GM21825 (cell line): ENCODE results near the gene EPHA2.
"Not testable (repeated sequence)": the region's sequence is repeated elsewhere in the genome, so short reads cannot be mapped to it uniquely, and the experiment has no call there.

Experiments used
- ATAC-seq: cut with Tn5 transposase; IDR thresholded peaks from one replicate; pipeline ENCODE4 v1.9.1; 2021; ENCODE audit warnings: mild to moderate bottlenecking, moderate library complexity; ENCODE audit not compliant: unreplicated experiment

EPHA2 gene

DNA sequence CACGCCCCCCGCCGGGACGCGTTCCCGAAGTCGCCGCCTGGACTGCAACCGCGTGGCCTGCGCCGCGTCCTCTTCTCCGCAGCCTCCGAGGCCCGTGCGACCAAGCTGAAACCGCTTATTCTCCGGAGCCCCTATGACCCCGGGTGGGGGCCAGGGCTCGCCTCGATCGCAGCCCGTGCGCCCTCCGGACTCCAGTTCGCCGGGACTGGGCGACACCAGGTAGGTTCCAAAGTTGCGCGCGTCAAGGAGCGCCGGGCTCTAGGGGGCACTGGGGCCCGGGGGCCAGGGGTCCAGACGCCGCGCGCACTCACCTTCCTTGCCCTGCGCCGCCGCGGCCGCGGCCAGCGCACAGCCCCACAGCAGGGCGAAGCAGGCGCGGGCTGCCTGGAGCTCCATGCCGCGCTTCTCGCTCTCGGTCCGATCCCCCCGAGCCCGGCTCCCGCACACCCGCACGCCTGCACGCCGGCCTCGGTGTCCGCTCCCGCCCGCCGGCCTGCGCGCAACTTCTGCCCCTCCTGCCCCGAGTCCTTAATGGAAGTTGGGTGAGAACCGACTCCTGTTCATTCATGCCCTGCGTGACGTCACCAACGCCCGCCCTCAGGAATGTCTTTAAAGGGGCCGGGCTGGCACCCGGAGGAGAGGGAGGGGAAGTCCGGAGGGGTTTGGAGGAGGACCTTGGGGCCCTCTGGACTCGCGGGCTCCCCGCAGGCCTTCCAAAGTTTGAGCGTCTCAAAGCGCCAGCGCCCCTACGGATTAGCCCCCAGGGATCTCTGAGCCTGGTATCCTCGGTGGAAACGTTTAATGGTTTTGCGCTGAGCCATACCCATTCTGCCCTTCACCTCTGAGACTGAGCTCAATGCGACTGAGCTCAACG is at the start of gene EPHA2:
Gene EPHA2, minus strand, starts transcription at position 533 of the 874 bp plus-strand sequence. Its CDS starts 137 bp downstream, at position 396.
- ATAC-seq, result no peak

DNA sequence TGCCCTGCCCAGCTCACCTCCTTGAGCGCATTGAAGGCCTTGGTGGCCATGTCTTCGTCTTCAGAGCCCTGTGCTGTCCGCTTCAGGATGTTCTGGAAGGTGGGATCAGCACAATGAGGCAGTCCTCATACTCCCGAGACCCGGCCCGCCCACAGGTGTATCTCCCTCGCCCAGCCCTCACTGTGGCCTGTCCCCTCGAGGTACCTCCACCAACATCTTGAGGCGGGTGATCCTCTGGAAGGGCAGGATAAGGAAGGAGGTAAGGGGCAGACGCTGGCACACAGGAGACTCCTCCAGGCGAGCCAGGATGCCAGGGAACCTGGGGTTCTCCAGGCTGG is 49.4 kb upstream of the EPHA2 start:
- no peak for ATAC-seq

DNA sequence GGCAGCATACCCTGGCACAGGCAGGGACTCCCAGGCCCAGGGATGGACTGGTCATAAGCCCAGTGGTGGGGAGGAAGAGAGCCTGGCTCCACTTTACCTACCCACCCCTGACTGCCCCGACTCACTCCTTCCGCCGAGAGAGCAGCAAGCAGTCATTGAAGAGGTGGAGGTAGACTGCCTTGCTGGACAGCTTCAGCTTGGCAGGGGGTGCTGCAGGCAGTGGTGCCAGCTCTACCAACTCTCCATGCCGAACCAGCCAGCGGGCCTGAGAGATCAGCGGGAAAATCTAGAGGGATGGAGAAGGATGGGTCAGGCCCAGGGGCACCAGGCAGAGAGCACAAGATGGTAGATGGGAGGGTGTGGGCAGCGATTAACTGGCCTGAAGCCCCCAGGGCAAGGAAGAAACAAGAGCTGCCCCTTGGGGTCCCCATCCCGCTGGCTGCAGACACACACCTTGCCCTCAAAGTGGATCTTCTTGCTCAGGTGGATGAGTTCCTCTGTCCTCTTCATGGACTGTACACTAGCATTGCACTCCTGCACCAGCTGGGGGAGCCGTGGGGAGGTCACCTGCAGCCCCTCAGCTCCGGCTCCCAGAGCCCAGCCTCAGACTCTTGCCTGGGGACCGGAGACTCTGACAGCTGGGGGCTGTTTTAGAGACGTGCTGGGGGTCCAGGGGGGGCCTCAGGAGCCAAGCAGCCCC is 48.9 kb upstream of the EPHA2 start:
- ATAC-seq, result no peak

DNA sequence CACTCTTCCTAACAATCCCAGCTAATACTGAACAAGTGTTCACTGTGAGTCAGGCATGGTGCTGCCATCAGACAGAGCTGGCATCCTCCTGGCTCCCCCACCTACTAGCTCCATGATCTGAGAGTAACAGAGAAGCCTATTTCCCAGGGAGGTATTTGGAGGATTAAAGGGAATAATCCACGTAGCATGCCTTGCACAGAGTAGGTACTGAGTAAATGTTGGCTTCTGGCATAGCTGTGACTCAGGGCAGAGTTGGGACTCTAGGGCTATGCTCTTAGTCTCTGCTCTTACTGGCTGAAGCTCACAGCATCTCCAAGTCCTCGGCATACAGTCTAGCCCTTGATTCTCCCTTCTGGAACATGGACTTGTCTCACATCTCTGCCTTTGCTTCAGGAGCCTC is 48.3 kb upstream of the EPHA2 start:
- no peak for ATAC-seq

DNA sequence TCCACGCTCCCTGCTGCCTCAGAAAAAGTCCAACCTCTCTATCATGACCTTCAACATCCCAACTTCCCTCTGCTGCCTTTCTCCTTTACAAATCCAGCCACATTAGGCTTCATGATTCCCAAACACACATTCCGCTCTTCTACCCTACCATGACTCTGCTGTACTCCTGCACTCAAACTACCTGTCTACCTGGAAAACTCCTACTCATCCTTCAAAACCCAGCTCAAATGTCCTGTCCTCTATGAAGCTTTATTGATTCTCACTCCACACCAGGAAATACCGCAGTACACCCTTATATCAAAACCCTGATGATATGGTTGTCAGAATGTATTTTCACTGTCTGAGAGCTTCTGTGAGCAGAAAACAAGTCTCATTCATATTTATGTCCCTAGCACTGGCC is 47.7 kb upstream of the EPHA2 start:
- no peak for ATAC-seq

DNA sequence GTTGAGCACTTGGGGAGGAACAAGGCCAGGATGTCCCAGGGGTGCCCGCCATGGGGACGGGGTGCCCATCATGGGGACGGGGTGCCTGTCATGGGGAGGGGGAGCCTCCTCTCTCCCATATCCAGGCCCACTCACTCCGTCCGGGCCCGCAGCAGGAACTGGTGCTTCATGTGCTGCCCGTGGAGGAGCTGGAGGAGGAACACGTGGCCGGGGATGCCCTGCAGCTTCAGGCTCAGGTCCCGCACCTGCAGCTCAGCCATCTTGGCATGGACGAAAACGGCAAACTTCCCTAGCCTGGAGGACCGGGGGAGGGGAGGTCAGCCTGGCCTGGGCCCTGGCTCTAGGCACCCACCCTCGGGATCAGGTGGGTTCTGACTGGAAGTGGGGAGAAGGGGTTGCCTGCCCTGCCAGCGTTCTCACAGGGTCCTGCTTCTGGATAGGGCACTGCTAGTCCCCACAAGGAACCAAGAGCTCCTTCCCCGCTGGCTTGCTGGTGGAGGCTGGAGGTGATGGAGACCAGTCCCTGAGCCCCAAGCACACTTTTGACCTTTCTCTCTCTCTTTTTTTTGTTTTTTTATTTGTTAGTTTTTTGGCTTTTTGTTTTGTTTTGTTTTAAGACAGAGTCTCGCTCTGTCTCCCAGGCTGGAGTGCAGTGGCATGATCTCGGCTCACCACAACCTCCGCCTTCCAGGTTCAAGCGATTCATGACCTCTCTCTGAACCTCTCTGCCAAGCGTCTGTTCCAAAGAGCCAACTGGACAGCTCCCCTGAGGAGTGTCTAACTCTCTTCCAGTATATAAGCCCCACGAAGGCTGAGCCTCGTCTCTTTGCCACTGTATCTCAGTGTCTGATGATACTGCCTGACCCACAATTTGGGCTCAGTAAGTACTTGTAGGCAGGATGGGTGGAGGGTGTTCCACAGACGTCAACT is 46.7 kb upstream of the EPHA2 start:
- ATAC-seq, result no peak

DNA sequence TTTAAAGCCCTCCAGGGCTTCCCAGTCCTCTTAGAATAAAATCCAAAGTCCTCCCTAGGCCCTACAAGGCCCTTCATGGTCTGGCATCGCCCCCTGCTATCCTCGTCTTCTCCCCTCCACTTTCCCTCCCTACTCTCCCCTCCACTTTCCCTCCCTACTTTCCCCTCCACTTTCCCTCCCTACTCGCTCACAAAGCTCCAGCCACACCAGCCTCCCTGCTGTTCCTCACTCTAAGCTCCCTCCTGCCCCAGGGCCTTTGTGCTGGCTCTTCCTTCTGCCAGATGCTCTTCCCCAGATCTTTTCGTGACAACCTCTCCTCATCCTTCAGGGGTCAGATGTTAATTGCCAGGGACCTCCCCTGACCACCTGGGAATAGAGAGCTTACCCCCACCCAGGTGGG is 43.8 kb upstream of the EPHA2 start:
- no peak for ATAC-seq

DNA sequence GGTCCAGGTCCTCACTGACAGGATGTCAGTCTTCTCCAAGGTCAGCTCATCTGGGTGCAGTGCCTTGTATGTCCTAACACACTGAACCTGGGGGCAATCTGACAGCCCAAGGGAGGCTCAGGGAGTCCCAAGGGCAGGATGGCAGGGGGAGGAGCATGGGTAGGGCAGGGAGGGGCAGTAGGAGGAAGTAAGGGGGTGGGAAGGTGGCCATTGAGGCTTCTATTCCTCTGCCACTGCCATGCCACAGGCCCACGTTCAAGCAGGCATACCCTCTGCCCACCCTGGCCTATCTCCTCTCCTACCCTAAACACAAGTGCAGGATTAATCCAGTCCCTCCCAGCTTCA is 43.3 kb upstream of the EPHA2 start:
- no peak for ATAC-seq

DNA sequence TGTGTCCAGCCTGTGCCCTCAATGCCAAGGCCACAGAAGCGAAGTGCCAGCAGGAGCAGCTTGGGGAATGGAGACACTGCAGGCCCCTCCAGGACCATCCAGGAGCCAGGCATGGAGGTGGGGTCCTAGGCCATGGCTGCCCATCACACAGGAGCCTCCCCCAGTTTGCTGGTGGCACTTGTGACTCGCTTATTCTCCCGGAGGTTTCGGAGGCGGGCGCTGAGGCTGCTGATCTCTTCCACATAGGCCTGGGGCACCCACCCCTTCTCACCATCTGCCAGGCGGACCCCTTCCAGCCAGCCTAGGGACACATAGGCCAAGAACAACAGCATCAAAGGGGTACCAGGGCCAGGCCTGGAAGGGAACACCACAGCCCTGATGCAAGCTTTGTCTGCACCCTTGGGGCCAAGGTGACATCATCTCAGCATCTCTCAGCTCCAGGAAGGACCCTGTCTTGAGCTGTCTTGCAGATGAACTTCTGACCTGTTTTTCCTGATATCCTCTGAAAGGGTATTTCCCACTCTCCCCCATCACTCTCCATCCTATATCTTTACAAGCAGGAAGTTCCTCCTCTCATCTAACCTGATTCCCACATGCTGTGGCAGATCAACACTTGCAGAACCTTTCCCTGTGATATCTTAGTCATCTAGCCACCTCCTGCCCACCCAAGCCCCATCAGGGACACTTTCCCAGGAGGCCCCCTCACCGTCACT is 42.7 kb upstream of the EPHA2 start:
- ATAC-seq, result no peak

DNA sequence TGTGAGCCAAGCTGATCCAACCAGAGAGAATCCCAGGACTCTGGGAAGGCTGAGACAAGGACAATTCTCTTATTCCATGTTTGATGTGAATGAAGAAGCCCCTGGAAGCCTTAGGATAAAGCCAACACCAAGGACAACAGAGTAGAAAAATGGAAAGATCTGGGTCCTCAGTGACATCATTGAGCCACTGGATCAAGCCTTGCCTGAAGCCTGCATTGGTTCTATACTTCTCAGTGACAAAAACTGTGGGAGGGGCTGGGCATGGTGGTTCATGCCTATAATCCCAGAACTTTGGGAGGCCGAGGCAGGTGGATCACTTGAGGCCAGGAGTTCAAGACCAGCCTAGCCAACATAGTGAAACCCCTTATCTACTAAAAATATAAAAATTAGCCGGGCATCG is 41.0 kb upstream of the EPHA2 start:
- ATAC-seq, result no peak

DNA sequence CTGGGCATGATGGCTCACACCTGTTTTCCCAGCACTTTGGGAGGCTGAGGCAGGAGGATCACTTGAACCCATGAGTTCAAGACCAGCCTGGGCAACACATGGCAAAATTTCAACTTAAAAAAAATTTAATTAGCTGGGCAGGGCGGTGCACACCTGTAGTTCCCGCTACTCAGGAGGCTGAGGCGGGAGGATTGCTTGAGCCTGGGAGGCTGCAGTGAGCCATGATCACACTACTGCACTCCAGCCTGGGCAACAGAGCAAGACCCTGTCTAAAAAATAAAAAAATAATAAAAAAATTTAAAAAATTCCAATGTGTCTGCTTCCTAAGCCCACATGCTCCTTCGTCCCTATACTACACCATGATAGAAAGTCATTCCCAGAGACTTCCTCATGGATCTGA is 40.3 kb upstream of the EPHA2 start:
- not testable (repeated sequence) for ATAC-seq

DNA sequence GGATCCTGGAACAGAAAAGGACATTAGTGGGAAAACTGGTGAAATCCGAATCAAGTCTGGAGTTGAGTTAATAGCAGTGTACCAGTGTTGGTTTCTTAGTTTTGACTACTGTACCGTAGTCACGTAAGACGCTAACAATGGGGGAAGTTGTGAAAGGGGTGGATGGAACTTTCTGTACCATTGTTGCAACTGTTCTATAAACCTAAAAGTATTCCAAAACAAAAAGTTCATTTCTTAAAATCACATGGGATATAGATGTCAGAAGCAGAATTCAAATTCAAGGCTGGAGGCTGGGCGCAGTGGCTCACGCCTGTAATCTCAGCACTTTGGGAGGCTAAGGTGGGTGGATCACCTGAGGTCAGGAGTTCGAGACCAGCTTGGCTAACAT is 39.6 kb upstream of the EPHA2 start:
- ATAC-seq, result no peak

DNA sequence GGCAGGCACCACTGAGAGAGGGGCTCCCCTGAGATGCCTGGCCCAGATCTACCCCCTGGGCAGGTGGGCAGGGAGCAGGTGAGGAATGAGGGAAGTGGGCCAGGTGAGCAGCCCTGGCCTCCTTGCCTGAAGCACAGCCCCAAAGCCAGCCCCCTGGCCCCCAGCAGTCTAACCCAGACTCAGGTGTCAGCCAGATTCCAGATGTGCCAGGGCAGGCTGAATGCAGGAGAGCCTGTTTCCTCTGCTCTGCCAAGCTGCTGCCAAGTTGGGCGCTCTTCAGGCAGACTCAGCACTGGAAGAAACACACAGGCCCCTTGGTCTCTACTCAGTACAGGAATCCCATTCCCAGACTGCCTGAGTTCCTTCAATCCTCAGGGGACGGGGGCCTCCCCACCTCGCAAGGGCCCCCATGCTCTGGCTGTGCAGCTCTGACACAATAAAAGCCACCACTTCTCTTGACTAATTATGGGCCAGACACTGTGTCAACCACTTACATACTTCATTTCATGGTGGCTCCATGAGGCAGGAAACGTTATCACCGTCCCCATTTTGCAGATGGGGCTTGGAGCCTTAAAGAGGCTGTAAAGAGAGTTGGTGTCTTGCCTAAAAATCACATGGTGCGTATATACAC is 36.2 kb upstream of the EPHA2 start:
- ATAC-seq, result no peak

DNA sequence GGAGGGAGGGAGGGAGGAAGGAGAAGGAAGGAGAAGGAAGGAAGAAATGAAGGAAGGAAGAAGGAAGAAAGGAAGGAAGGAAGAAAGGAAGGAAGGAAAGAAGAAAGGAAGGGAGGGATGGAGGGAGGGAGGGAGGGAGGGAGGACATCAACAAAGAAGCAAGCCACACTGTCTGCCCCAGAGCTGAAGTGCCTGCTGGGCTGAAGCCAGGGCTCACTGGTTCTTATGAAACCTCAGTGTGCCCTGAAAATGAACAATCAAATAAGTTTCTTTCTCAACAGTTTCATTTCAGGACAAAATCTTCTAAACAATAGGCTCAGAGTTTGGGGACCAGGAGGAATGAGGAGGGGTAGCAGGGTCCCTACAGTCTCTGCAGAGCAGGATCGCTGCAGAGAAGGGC is 35.4 kb upstream of the EPHA2 start:
- no peak for ATAC-seq

DNA sequence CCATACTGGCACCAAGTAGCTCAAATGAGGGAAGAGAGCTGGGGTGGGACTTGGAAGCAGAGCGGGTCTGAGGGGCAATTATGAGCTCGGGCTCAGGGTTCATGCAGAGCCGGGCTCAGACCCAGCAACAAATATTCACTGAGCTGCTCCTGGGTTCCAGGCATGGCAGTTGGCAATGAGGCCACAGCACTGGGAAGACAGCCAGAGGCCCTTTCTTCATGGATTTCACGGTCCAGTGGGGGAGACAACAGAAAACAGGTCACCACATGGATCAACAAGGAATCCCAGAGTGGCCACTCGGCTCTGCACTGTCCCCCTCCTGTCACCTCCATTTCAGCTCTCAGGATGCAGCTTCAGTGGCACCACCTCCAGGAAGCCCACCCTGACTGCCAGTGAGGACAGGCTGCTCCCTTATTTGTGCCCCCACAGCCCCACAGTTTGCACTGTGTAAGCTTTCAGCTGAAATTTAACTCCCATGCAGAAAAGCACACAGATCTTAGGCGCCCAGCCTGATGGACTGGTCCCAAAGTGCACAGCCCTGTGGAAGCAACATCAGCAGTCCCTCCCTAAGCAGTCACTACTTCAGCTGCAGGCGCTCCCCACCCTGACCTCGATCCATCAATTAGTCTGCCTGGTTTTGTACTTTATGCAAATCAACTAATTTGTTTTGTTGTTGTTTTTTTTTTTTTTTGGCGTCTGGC is 34.2 kb upstream of the EPHA2 start:
- ATAC-seq, result no peak

DNA sequence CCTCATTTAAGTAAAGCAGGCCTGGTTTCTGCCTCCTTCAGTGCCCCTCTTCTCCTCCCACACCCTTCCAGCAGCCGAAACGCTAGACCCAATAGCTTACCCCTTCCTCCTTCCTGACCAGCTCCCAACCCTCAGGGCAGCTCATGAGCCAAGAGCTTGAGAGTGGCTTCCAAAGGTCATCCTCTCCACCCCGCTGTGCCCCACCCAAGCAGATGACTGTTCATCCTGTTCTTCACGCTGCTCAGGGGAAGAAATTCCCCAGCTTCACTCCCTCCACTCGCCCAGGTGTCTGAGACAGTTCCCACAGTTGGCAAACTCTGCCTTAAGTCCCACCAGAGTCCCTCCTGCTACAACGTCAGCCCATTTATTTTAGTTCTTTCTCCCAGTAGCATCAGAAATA is 33.1 kb upstream of the EPHA2 start:
- ATAC-seq, result no peak

DNA sequence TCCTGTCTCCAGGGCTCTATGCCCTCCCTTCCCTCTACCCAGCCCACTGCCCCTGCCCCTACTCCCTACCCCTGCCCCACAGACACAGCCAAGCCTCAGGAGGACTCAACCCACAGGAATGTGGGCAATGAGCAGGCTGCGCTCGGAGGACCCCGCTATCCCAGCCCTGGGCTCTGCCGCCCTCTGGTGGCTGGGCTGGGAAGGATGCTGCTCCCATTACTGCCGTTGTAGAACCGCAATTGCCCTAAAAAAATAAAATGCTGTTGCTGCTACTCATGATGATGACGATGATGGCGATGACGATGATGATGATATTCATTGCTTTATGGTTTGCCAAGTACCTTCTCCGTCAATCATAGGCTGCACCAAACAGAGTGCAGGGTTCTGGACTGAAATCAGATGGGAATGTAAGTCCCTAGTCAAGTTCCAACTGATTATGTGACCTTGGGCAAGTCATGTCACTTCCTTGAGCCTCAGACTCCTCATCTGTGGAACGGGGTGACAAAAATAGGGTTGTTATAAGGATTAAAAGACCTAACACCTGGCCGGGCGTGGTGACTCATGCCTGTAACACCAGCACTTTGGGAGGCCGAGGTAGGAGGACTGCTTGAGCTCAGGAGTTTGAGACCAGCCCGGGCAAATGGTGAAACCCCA is 32.0 kb upstream of the EPHA2 start:
- no peak for ATAC-seq

DNA sequence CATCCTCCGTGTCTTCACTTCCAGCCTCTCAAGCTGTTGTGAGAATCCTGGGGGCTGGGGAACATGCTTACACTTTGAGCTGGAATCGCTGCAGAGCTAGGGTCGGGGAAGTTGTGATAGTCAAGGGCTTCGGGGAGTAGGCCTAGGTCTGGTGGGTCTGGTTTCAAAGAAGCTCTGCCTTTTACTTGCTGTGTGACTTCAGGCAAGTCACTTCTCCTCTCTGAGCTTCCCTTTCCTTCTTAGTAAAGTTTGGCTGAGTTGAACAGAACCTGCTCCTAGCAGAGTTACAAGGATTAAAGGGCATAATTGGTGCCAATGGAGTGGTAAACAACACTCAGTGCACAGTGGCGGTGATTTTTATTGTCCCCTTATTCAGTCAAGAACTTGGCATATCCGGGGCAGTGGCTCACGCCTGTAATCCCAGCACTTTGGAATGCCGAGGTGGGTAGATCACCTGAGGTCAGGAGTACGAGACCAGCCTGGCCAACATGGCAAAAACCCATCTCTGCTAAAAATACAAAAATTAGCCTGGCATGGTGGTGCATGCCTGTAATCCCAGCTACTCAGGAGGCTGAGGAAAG is 30.9 kb upstream of the EPHA2 start:
- no peak for ATAC-seq
